H1 (cell line): ENCODE measurements around the gene SNAPC2. TPM values are rescaled to one million over a fixed set of nuclear protein-coding genes. Genes with fewer than 3 reads are reported as not detected.

Source experiments
- CTCF ChIA-PET: fragments of 300-600 bp; sonication (Branson Sonifier 250); formaldehyde crosslinking; loops from one replicate; lab custom pipeline; 2021; ENCODE audit not compliant: partially characterized antibody; lab: Charles Lee
- POLR2A ChIA-PET: fragments of 300-600 bp; sonication (Branson Sonifier 250); formaldehyde crosslinking; loops from one replicate; lab custom pipeline; 2021; ENCODE audit warnings: inconsistent platforms; ENCODE audit not compliant: partially characterized antibody; lab: Charles Lee
- DNase-seq, 2 experiments: peaks; one replicate each; pipeline versions ENCODE4 v3.0.0 to v3.0.0-alpha.2; 2010 to 2022; ENCODE audit warnings: low spot score in 2 of 2, low read depth in 1 of 2, mixed read lengths in 1 of 2
- FAIRE-seq: peaks from 2 replicates; lab custom pipeline; 2011; peaks lifted over from hg19 to GRCh38; lab: Jason Lieb, UNC
- H2AFZ ChIP-seq: 2 replicates; pipeline ENCODE4 v1.8.1; 2012; ENCODE audit warnings: low read length, inconsistent platforms
- H2AK5ac ChIP-seq: 2 replicates; pipeline ENCODE4 v1.6.1; 2013; ENCODE audit warnings: low read depth, low read length
- H2BK120ac ChIP-seq: replicated peaks from 2 replicates; pipeline ENCODE3; 2013; ENCODE audit warnings: low read depth, low read length, inconsistent platforms
- H2BK12ac ChIP-seq: 2 replicates; pipeline ENCODE4 v1.6.1; 2013; ENCODE audit warnings: low read depth, low read length
- H2BK15ac ChIP-seq: 2 replicates; pipeline ENCODE4 v1.6.1; 2013; ENCODE audit warnings: low read length
- H2BK20ac ChIP-seq: 2 replicates; pipeline ENCODE4 v1.6.1; 2013; ENCODE audit warnings: low read length
- H2BK5ac ChIP-seq: 2 replicates; pipeline ENCODE4 v1.6.1; 2013; ENCODE audit warnings: low read depth, low read length
- H3K14ac ChIP-seq: 2 replicates; pipeline ENCODE4 v1.6.1; 2013; ENCODE audit warnings: inconsistent platforms; ENCODE audit not compliant: insufficient read length
- H3K18ac ChIP-seq: 2 replicates; pipeline ENCODE4 v1.6.1; 2013; ENCODE audit warnings: low read length; ENCODE audit errors: extremely low read depth
- H3K23ac ChIP-seq: 2 replicates; pipeline ENCODE4 v1.6.1; 2013; ENCODE audit warnings: inconsistent platforms; ENCODE audit not compliant: insufficient read length
- H3K23me2 ChIP-seq: 2 replicates; pipeline ENCODE4 v1.6.1; 2013; ENCODE audit warnings: low read depth, low read length
- H3K27ac ChIP-seq: 2 replicates; pipeline ENCODE4 v1.6.1; 2011; ENCODE audit warnings: low read depth, low read length, inconsistent platforms
- H3K27me3 ChIP-seq, 4 experiments: replicated peaks in 1 of 4; 1 replicate in 1 of 4; 2 replicates in 3 of 4; pipeline versions ENCODE4 v1.6.1 to v1.8.1; 2011 to 2013; ENCODE audit warnings: low read length in 3 of 4, mild to moderate bottlenecking in 3 of 4, inconsistent platforms in 2 of 4, mixed read lengths in 2 of 4, moderate library complexity in 1 of 4; ENCODE audit not compliant: control insufficient read depth in 3 of 4, insufficient read depth in 3 of 4; ENCODE audit errors: extremely low read depth in 1 of 4
- H3K36me3 ChIP-seq, 4 experiments: 2 replicates each; pipeline versions ENCODE4 v1.6.1 to v1.8.1; 2011 to 2013; ENCODE audit warnings: mild to moderate bottlenecking in 4 of 4, low read length in 3 of 4, moderate library complexity in 2 of 4, control low read depth in 1 of 4, inconsistent platforms in 1 of 4; ENCODE audit not compliant: insufficient read depth in 4 of 4, control insufficient read depth in 2 of 4
- H3K4ac ChIP-seq: replicated peaks from 2 replicates; pipeline ENCODE3; 2013; ENCODE audit warnings: low read length, low read depth, mixed read lengths, inconsistent platforms; ENCODE audit not compliant: insufficient read length
- H3K4me1 ChIP-seq, 4 experiments: replicated peaks in 1 of 4; 1 replicate in 1 of 4; 2 replicates in 3 of 4; pipeline versions ENCODE4 v1.6.1 to v1.8.1; 2011 to 2013; ENCODE audit warnings: low read length in 3 of 4, inconsistent platforms in 2 of 4, mixed read lengths in 1 of 4; ENCODE audit not compliant: insufficient read depth in 4 of 4, control insufficient read depth in 3 of 4
- H3K4me2 ChIP-seq, 2 experiments: 2 replicates each; pipeline versions ENCODE4 v1.6.1 to v1.8.1; 2011 to 2013; ENCODE audit warnings: low read depth in 2 of 2, low read length in 2 of 2, control low read depth in 1 of 2, inconsistent platforms in 1 of 2, mild to moderate bottlenecking in 1 of 2; ENCODE audit not compliant: insufficient read depth in 1 of 2
- H3K4me3 ChIP-seq, 4 experiments: fragments of 200-600, 300-600 bp in 1 of 4; sonication (generic), shearing (Covaris generic), sonication (Bioruptor Twin) in 1 of 4; 2 replicates each; pipeline versions ENCODE4 v1.5.1 to v1.8.1; 2011 to 2016; ENCODE audit warnings: low read length in 4 of 4, low read depth in 3 of 4, control low read depth in 2 of 4, inconsistent platforms in 2 of 4, mild to moderate bottlenecking in 2 of 4, mixed read lengths in 1 of 4, moderate library complexity in 1 of 4; ENCODE audit not compliant: insufficient read depth in 2 of 4; ENCODE audit errors: extremely low read depth in 1 of 4
- H3K56ac ChIP-seq: replicated peaks from 2 replicates; pipeline ENCODE3; 2013; ENCODE audit warnings: low read depth, mild to moderate bottlenecking, mixed read lengths, low read length, inconsistent platforms; ENCODE audit not compliant: insufficient read length
- H3K79me1 ChIP-seq: 2 replicates; pipeline ENCODE4 v1.6.1; 2013; ENCODE audit warnings: low read depth, low read length, control low read depth
- H3K79me2 ChIP-seq, 2 experiments: 2 replicates each; pipeline versions ENCODE4 v1.6.1 to v1.8.1; 2012 to 2013; ENCODE audit warnings: low read length in 2 of 2, mild to moderate bottlenecking in 2 of 2, inconsistent platforms in 1 of 2; ENCODE audit not compliant: insufficient read depth in 2 of 2, control insufficient read depth in 1 of 2
- H3K9ac ChIP-seq, 4 experiments: replicated peaks in 1 of 4; 1 replicate in 1 of 4; 2 replicates in 3 of 4; pipeline versions ENCODE4 v1.6.1 to v1.8.1; 2011 to 2013; ENCODE audit warnings: low read depth in 3 of 4, low read length in 3 of 4, control low read depth in 2 of 4, mild to moderate bottlenecking in 2 of 4, moderate library complexity in 2 of 4, inconsistent platforms in 1 of 4; ENCODE audit errors: extremely low read depth in 1 of 4
- H3K9me3 ChIP-seq, 2 experiments: 2 replicates each; pipeline versions ENCODE4 v1.6.1 to v1.8.1; 2012 to 2013; ENCODE audit warnings: mild to moderate bottlenecking in 2 of 2, moderate library complexity in 2 of 2, control low read depth in 1 of 2, inconsistent platforms in 1 of 2, low read depth in 1 of 2, low read length in 1 of 2, mixed read lengths in 1 of 2; ENCODE audit not compliant: insufficient read depth in 2 of 2
- H4K20me1 ChIP-seq, 2 experiments: replicated peaks in 1 of 2; 2 replicates each; pipeline versions ENCODE3 to v1.8.1; 2011 to 2013; ENCODE audit warnings: inconsistent platforms in 2 of 2, low read length in 2 of 2, mild to moderate bottlenecking in 1 of 2; ENCODE audit not compliant: insufficient read depth in 2 of 2, control insufficient read depth in 1 of 2
- H4K5ac ChIP-seq: 2 replicates; pipeline ENCODE4 v1.6.1; 2013; ENCODE audit warnings: low read length, low read depth, mixed read lengths, inconsistent platforms; ENCODE audit not compliant: insufficient read length
- H4K8ac ChIP-seq: 2 replicates; pipeline ENCODE4 v1.8.0; 2013; ENCODE audit warnings: mild to moderate bottlenecking, moderate library complexity, low read length, inconsistent platforms; ENCODE audit not compliant: insufficient read depth; ENCODE audit errors: extremely low read depth
- H4K91ac ChIP-seq: replicated peaks from 2 replicates; pipeline ENCODE3; 2013; ENCODE audit warnings: low read length, mixed read lengths, inconsistent platforms; ENCODE audit not compliant: insufficient read length
- EP300 ChIP-seq, 2 experiments: IDR thresholded peaks; 1 replicate in 1 of 2; 2 replicates in 1 of 2; pipeline ENCODE4 v1.6.1; 2011 to 2012; ENCODE audit warnings: low read depth in 2 of 2, low read length in 2 of 2, mild to moderate bottlenecking in 2 of 2, borderline replicate concordance in 1 of 2, inconsistent platforms in 1 of 2, moderate library complexity in 1 of 2
- WGBS, 2 experiments: shearing (Covaris generic) in 1 of 2; methylation state at CpG; one replicate each; pipeline versions ENCODE4 v1.1.6 to v1.1.7; 2013 to 2015; ENCODE audit warnings: low lambda C conversion rate in 2 of 2, mixed read lengths in 2 of 2, inconsistent platforms in 1 of 2, low coverage in 1 of 2, missing lambda C conversion rate in 1 of 2; ENCODE audit not compliant: insufficient replicate concordance in 2 of 2, insufficient coverage in 1 of 2, insufficient read length in 1 of 2; ENCODE audit errors: extremely low coverage in 1 of 2, missing lambda C conversion rate in 1 of 2; 5-methylcytosine and 5-hydroxymethylcytosine counted together
- polyA plus RNA-seq, 7 experiments: library from polyadenylated mRNA; depleted of rRNA in 3 of 7; stranded (reverse) in 5 of 7; unstranded in 2 of 7; fragments of >200 nt in 5 of 7; fragments of 200-250 nt in 2 of 7; gene quantifications; 1 replicate in 5 of 7; 2 replicates in 1 of 7; 4 replicates in 1 of 7; pipeline versions ENCODE4 v1.2.1 to v1.2.3, GENCODE V29; 2011 to 2013; ENCODE audit warnings: missing spikeins in 2 of 7, mixed read lengths in 2 of 7
- total RNA-seq: library from RNA; stranded (reverse); fragmentation: NEBNext Ultra II Directional; extraction: Animal tissue kit (Norgen Biotek cat#: 25700); gene quantifications from 2 replicates; pipeline ENCODE4 v1.2.1, GENCODE V29; 2021

Gene SNAPC2
- total and polyA plus RNA-seq, 2 of the 8 experiments (the other 6 are each of a cell fraction or from before 2014, with no cell fraction given): 18.2 to 20.3 TPM

DNA sequence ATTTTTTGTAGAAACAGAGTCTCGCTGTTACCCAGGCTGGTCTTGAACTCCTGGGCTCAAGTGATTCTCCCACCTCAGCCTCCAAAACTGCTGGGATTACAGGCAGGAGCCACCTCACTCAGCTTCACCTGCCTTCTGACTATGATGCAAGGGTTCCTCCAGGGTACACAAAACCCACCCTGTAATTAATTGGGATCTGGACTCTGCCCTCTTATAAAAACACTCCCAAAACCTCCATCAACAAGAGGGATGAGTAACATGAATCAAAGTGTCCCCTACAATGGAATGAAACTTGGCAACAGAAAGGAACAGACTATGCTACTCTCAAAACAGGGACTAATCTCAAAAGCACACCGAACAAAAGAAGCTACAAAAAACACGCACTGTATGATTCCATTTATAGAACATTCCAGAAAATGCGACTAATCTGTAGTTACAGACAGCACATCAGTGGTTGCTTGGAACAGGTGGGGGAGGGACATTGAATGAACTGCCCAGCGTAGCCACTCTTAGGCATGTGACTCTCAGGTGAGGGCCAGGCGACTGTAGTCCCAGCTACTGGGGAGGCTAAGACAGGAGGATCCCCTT is 42.8 kb upstream of the SNAPC2 start:
- H2BK15ac ChIP-seq: no peak overlapping the region
- no peak overlapping the region for H3K4ac ChIP-seq
- no peak overlapping the region for H3K23ac ChIP-seq
- no peaks in the 10 kb centered on the region for H3K79me2 ChIP-seq
- H3K4me3 ChIP-seq: no peak overlapping the region
- 92% methylated on average over 6 of the region's 6 CpGs; no CpG with 5 or more reads in 1 of the 2 experiments for WGBS, 2 experiments
- no peak overlapping the region for H2AK5ac ChIP-seq
- no peak overlapping the region for H3K14ac ChIP-seq
- no peak overlapping the region for H4K91ac ChIP-seq
- H3K27ac ChIP-seq: no peak overlapping the region
- ChIA-PET CTCF (interaction anchor here (0.5 to 3.5 kb wide), 6 partner anchors 20 to 387 kb away, joined by 3 to 17 read pairs (median 4); no protein-coding TSS in a partner anchor), POLR2A (interaction anchor here (1.0 to 2.5 kb wide), 4 partner anchors 9 to 67 kb away, joined by 3 to 7 read pairs (median 5); partner anchors contain the start of genes LRRC8E, MAP2K7 and TIMM44)
- H4K8ac ChIP-seq: no peak overlapping the region
- no peak overlapping the region for H2BK5ac ChIP-seq
- DNase-seq (no peak), FAIRE-seq (no peak)
- no peaks in the 10 kb centered on the region for H3K9me3 ChIP-seq
- peaks cover 10% of the 10 kb centered on the region for H3K23me2 ChIP-seq
- H2BK20ac ChIP-seq: no peak overlapping the region
- no peak overlapping the region for H2BK12ac ChIP-seq
- H3K9ac ChIP-seq: no peak overlapping the region
- H4K5ac ChIP-seq: no peak overlapping the region
- no peaks in the 10 kb centered on the region; the same call in 1 of the 2 replicates for H3K79me1 ChIP-seq
- H2BK120ac ChIP-seq: no peak overlapping the region
- no peak for TF ChIP-seq EP300 (IDR thresholded peaks at IDR 0.05; ENCODE audit: borderline replicate concordance in 1 of 2, low read depth in 2 of 2, low read length in 2 of 2)
- H3K18ac ChIP-seq: no peak overlapping the region
- H3K56ac ChIP-seq: peak overlapping the region; percentile 30
- H3K4me2 ChIP-seq: no peak overlapping the region
- no peaks in the 10 kb centered on the region for H3K36me3 ChIP-seq
- H3K4me1 ChIP-seq: peaks cover 0 to 9% (median 5%) of the 10 kb centered on the region in 4 experiments; a peak in 5 of 7 replicates
- peaks cover 0 to 7% (median 5%) of the 10 kb centered on the region in 4 experiments; a peak in 3 of 7 replicates for H3K27me3 ChIP-seq
- H4K20me1 ChIP-seq: peaks cover 2 to 3% of the 10 kb centered on the region in 2 experiments
- H2AFZ ChIP-seq: no peak overlapping the region
